NCI-H524 treated with DMSO at 0.1 percent for 48 hours (cell line): ENCODE measurements around the gene ADRA2A.

Experiments
- DNase-seq: peaks from one replicate; lab custom pipeline; 2025; lab: John Stamatoyannopoulos, UW

ADRA2A gene

DNA sequence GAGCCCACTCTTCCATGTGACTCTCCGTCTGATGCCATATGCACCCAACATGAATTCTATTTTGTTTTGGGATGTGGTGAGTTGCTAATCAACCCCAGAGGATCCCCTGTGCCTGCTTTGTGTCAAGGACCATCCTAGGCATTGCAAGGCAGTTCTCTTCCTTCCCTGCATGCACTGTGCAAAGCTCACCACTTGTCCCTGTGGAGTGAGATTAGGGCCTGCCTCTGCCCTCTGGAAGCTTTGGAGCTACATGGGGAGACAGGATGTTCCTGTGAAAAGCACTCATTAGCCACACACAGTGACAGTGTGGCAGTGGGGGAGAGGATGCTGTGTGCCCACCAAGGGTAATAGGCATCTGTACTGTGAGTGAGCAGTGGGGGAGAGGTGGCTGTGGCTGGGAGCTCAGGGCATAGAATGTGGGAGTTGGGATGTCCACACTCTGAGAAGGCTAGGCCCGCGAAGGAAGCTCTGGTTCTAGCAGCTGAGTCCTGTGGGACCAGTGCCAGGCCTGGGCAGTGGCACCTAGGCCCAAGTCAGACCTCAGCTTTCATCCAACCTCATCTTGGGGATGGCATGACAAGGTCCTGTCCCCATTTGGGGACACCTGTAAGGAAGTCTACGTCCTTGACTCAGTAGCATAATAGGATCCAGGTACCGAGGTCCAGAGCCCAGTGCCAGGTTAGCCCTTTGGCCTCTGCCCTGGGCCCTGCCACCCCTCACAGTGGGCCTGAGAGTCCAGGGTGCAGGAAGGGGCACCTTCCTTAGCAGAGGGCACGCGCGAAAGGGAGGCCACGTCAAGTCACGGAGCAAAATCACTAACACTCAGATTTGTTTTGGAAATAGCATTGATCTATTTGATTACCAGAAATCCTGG lies 6.6 kb downstream of the ADRA2A start:
- no peak for DNase-seq

DNA sequence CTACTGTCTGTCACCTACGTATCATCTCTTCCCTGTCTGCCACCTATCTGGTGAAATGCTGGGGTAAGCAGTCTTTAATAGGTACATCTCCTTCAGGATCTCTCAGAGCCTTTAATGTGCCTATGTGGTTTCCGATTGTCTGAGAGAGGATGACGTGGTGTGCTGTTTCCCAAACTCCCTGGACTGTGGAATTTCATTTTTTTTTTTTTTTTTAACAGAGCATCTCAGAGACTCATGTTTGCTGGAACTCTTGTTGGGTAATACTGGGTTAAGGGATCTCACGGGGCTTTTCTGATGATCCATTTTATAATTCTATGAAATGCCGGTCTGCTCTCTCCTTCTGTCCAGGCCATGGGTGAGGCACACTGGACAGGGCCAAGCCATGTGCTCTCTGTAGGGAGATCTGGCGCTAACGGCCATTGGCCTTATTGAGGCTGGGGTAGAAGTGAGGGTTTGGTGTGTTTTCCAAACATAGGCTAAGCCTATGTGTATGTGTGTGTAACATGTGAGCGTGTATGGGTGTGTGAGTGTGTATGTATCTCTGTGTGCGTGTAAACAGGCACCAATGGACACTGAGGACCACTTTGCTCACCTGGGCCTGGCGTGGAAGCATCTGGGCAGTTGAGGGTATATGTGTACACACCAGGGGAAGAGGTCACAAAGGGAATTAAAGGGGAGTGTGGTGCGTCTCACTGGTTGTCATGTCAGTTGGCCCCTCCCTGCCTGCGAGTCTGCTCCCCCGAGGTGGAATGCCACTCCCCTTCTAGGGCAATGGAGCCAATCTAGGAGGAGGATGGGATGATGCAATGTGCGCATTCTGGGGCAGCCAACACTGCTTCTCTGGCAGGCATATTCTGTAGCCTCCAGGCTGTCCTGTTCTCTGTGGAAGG lies 7.8 kb downstream of the ADRA2A start:
- no peak for DNase-seq

- no peak for DNase-seq
Observed at GRCh38 chr10:111085690-111086353, 9.0 kb downstream of the ADRA2A start.

DNA sequence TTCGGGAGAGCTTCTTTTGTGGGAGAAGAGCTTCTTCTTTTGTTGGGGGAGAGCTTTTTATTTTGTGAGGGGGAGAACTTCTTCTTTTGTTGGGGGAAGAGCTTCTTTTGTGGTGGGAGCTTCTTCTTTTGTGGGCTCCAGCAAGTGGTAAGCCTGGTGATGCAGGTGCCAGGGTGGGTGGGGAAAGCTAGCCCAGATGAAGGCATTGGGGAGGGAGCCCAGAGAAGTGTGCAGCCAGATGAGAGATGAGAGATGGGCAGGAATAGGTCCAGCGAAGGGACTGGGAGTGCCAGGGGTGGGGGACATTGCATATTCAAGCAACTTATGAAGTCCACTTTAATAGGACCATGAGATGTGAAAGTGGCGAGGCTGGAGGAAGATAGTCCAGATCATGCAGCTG lies 9.7 kb downstream of the ADRA2A start:
- no peak for DNase-seq

DNA sequence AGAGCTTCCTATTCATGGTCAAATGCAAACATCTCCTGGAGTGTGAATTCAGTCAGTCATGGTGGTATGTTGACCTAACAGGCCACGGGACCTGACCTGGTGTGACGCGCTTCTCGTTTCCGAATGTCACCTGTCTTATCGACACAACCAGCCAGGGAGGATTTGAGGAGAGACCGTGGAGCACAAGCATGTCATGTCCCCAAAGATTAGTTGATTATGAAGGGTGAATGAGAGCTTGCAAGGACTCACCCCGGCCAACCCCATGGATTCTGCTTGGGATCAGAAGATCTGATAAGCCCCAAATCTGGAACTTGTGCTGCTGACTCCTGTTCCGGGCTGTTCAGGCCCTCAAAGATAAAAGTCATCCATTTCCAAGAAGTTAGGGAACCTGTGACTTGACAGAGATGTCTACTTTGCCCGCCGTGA lies 10.5 kb downstream of the ADRA2A start:
- DNase-seq: no peak

GRCh38 chr10:111087968-111088505 lies 11.2 kb downstream of the ADRA2A start:
- no peak for DNase-seq

- no peak for DNase-seq
Observed at GRCh38 chr10:111089293-111089692, 12.5 kb downstream of the ADRA2A start.

GRCh38 chr10:111091833-111092232 lies 15.0 kb downstream of the ADRA2A start:
- DNase-seq: no peak

DNA sequence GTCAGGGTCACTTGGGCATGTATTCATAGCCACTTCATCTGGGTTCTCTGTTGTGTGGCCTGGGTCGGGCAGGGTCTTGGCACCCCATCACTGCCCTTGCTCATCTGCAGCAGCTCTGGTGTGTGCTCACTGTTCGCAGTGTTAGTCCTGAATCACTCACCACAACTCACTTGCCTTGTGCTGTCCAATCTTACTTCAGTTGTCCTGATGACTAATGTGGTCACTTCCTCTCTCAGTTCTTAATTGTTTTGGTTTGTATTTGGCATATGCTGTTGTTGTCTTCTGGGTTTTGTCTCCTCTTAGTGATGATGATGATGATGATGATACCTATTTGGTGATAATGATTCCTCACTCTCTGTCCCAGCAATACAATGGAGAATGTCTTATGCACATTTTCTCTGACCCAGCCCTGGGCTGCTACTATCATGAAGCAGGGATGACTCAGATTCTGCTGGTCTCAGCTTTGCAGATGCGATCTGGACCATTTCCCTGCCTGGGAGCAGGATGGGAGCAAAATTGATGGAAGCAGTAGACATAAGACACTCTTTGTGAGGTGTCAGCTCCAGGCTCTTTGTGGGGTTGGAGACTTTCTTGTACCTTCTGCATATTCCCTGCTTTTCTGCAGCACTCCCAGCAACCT lies 17.0 kb downstream of the ADRA2A start:
- no peak for DNase-seq

DNA sequence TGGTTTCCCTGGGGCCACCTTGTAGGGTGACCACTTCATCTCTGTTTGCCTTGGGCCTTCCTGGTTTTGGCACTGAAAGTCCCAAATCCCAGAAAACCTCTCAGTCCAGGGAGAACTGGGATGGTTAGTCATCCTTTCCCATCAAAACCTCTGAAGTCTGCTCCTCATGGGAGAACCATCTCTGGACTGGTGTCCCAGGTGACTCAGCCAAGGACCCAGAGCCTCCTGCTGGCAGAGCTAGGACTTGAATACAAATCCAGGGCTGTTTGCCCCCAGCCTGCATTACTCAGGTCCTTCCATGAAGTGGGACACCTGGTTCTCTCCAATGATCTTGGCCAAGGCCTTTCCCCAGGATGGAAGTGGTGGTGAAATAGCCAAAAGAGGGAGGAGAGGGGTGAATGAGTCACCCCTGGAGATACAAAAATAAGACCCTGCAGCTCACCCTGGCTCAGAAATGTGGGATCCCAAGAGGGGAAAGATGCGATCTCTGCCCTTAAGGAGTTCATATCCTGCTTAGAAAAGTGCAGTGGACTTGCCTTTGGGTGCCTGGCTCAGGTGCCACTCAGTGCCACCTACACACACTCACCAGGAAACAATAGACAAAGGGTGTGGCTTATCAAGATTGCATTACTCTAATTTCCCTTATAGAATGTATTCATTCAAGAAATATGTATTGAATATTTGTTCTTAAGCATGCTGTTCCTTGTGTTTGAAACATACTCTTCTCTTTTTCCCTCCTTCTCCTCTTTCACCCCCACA lies 22.0 kb downstream of the ADRA2A start:
- no peak for DNase-seq

DNA sequence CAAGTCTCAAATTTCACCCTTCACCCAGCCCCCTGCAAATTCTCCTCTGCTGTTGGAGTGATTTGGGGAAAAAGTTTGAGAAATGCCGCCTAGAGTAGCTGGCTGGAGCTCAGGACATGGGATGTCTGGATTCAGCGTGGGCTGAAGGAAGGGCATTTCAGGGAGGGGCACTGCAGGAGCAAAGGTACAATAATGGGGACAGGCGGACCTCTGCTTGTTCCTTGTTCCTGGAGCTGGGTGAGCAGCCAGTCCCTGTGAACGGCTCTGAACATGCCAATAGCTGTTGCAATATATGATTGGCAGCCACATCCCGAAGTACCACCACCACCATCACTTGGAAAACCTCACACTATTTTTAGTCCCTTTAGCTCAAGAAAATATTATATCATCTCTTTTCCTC lies 23.4 kb downstream of the ADRA2A start:
- DNase-seq: no peak

GRCh38 chr10:111101796-111102195 lies 25.0 kb downstream of the ADRA2A start:
- DNase-seq: no peak

DNA sequence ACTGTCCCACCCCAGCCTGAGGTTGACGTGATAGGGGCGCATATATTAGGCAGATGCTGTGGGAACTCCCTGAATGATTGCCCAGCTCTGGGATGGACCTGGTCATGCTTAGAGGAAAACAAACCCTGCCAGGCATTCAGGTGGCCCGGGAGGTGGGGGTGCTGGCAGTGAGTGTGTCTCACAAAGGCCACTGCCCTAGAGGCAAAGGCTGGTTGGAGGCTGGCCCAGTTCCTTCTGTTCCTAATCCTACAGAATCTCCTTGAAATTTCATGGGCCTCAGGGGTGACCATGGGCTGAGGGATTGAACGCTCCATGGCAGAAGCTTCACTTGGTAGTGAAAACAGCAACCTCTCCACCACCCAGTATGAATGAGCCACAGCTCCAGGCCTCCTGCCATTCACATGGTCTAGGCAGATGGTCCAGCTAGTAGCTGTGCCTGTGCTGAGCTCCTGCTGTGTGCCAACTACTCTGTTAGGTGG lies 25.6 kb downstream of the ADRA2A start:
- no peak for DNase-seq

- DNase-seq: no peak
Observed at GRCh38 chr10:111103196-111103840, 26.5 kb downstream of the ADRA2A start.

- DNase-seq: no peak
Observed at GRCh38 chr10:111104811-111105210, 28.0 kb downstream of the ADRA2A start.

DNA sequence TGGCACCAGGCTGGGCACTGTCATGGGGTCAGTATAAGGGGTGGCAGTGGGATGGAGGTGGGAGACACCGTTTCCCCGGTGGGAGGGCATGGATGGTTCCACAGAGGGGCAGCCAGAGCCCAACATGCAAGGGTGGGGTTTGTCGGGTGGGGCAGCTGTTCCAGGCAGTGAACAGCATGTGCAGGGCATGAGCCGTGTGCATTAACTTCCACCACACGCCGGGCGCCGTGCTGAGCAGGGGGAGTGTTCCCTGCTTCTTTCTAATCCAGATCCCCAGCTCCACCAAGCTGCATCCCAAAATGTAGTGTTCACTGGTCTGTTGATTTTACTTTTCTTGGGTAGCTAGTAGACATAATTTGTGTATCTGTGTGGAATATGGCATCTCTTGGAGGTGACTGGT lies 29.3 kb downstream of the ADRA2A start:
- no peak for DNase-seq

- DNase-seq: no peak
Observed at GRCh38 chr10:111107023-111107422, 30.2 kb downstream of the ADRA2A start.

- DNase-seq: no peak
Observed at GRCh38 chr10:111107846-111108245, 31.0 kb downstream of the ADRA2A start.

DNA sequence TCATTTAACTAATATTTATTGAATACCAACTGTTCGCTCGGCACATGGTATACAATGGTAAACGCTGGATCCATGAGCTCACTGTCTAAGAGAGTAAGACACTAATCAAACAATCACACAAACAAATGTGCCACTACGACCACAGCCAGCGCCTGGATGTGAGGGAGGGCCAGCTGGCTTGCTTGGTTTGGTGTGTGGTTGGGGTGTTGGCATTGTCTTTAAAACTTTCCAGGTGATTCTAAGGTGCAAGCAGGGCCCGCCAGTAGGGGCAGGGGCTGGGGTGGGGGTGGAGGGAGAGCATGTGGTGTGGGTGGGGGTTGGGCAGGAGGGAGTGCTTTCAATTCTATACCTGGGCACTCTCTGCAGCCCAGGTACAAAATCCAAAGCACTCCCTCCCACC lies 31.6 kb downstream of the ADRA2A start:
- no peak for DNase-seq
